Endothelial cell of umbilical vein (primary cell): ENCODE data around the gene MZT2B. TPM values are rescaled to one million over a fixed set of nuclear protein-coding genes. Genes with fewer than 3 reads are reported as not detected.
"Not testable (repeated sequence)": the region's sequence is repeated elsewhere in the genome, so short reads cannot be mapped to it uniquely, and the experiment has no call there.

ENCODE experiments used
- BruUV-seq: library from RNA; stranded (reverse); fragments of 400-500 nt; replicated peaks from 2 replicates; lab custom pipeline; 2021; lab: Mats Ljungman, UMichigan
- CTCF ChIA-PET: fragments of 300-600, 350-600 bp; sonication (Branson Sonifier 250); formaldehyde crosslinking; loops from one replicate; lab custom pipeline; 2021; ENCODE audit warnings: antibody characterized with exemption, inconsistent platforms; lab: Charles Lee
- POLR2A ChIA-PET: fragments of 300-600, 350-600 bp; sonication (Branson Sonifier 250); formaldehyde crosslinking; loops from one replicate; lab custom pipeline; 2021; ENCODE audit warnings: antibody characterized with exemption, inconsistent platforms; lab: Charles Lee
- DNase-seq: peaks from one replicate; pipeline ENCODE4 v3.0.0-alpha.2; 2011; ENCODE audit warnings: low read depth, low spot score
- FAIRE-seq: peaks from 2 replicates; lab custom pipeline; 2011; peaks lifted over from hg19 to GRCh38; lab: Jason Lieb, UNC
- H2AFZ ChIP-seq: 2 replicates; pipeline ENCODE4 v1.6.0; 2012; ENCODE audit warnings: low read depth, low read length, control low read depth, inconsistent platforms
- H3K27ac ChIP-seq: 2 replicates; pipeline ENCODE4 v1.5.1; 2011; ENCODE audit warnings: low read depth, mild to moderate bottlenecking, control low read depth, low read length, moderate library complexity; ENCODE audit not compliant: insufficient read depth
- H3K27me3 ChIP-seq, 2 experiments: 2 replicates each; pipeline versions ENCODE4 v1.6.0 to v1.6.1; 2011; ENCODE audit warnings: low read length in 2 of 2, mixed read lengths in 1 of 2; ENCODE audit not compliant: control insufficient read depth in 2 of 2, insufficient read depth in 2 of 2
- H3K36me3 ChIP-seq, 2 experiments: 2 replicates in 1 of 2; 3 replicates in 1 of 2; pipeline ENCODE4 v1.5.1; 2011; ENCODE audit warnings: low read length in 2 of 2, mild to moderate bottlenecking in 1 of 2, moderate library complexity in 1 of 2; ENCODE audit not compliant: control insufficient read depth in 2 of 2, insufficient read depth in 2 of 2; ENCODE audit errors: extremely low read depth in 1 of 2
- H3K4me1 ChIP-seq: 3 replicates; pipeline ENCODE4 v1.5.1; 2011; ENCODE audit warnings: mild to moderate bottlenecking, low read length; ENCODE audit not compliant: control insufficient read depth, insufficient read depth; ENCODE audit errors: extremely low read depth
- H3K4me2 ChIP-seq: 2 replicates; pipeline ENCODE4 v1.6.1; 2011; ENCODE audit warnings: low read length, control low read depth, mixed read lengths; ENCODE audit not compliant: insufficient read depth
- H3K4me3 ChIP-seq, 3 experiments: fragments of 200-600 bp in 1 of 3; sonication (generic), shearing (Covaris generic) in 1 of 3; replicated peaks in 1 of 3; 2 replicates each; pipeline ENCODE4 v1.5.1; 2011 to 2016; ENCODE audit warnings: control low read depth in 3 of 3, low read length in 3 of 3, mild to moderate bottlenecking in 2 of 3, inconsistent platforms in 1 of 3, low read depth in 1 of 3, moderate library complexity in 1 of 3; ENCODE audit not compliant: insufficient read depth in 1 of 3
- H3K79me2 ChIP-seq: 2 replicates; pipeline ENCODE4 v1.6.0; 2012; ENCODE audit warnings: low read length, inconsistent platforms; ENCODE audit not compliant: control insufficient read depth, insufficient read depth
- H3K9ac ChIP-seq: replicated peaks from 2 replicates; pipeline ENCODE3; 2011; ENCODE audit warnings: low read length, control low read depth; ENCODE audit not compliant: insufficient read depth; ENCODE audit errors: extremely low read depth
- H3K9me1 ChIP-seq: replicated peaks from 3 replicates; pipeline ENCODE4 v1.6.0; 2011; ENCODE audit warnings: mild to moderate bottlenecking, low read length; ENCODE audit not compliant: control insufficient read depth, insufficient read depth; ENCODE audit errors: extremely low read depth
- H3K9me3 ChIP-seq: replicated peaks from 2 replicates; pipeline ENCODE4 v1.5.1; 2012; ENCODE audit warnings: low read length, inconsistent platforms; ENCODE audit not compliant: control insufficient read depth, insufficient read depth
- H4K20me1 ChIP-seq: replicated peaks from 2 replicates; pipeline ENCODE3; 2011; ENCODE audit warnings: mild to moderate bottlenecking, low read length; ENCODE audit not compliant: control insufficient read depth, insufficient read depth; ENCODE audit errors: extremely low read depth
- CTCF ChIP-seq, 2 donors: IDR thresholded peaks; 1 replicate in 1 of 2; 2 replicates in 1 of 2; pipeline ENCODE4 v1.5.1; 2011; ENCODE audit warnings: low read length in 2 of 2, mild to moderate bottlenecking in 2 of 2, moderate library complexity in 2 of 2, control low read depth in 1 of 2, inconsistent platforms in 1 of 2, low read depth in 1 of 2; ENCODE audit not compliant: insufficient read depth in 1 of 2; ENCODE audit errors: extremely low read depth in 1 of 2
- EZH2 ChIP-seq: IDR thresholded peaks from 2 replicates; pipeline ENCODE4 v1.6.1; 2012; ENCODE audit warnings: borderline replicate concordance, low read depth, mild to moderate bottlenecking, moderate library complexity, low read length, inconsistent platforms; ENCODE audit not compliant: severe bottlenecking
- FOS ChIP-seq: IDR thresholded peaks from 2 replicates; pipeline ENCODE4 v1.6.1; 2011; ENCODE audit warnings: mild to moderate bottlenecking, low read length, moderate library complexity, borderline replicate concordance; ENCODE audit not compliant: insufficient read depth
- GATA2 ChIP-seq: IDR thresholded peaks from 2 replicates; pipeline ENCODE4 v1.7.0; 2011; ENCODE audit warnings: low read depth, mild to moderate bottlenecking, moderate library complexity, mixed read lengths, low read length; ENCODE audit not compliant: insufficient read length, insufficient read depth
- JUN ChIP-seq: IDR thresholded peaks from 2 replicates; pipeline ENCODE4 v1.6.1; 2011; ENCODE audit warnings: borderline replicate concordance, low read depth; ENCODE audit not compliant: insufficient read length, insufficient read depth
- MAX ChIP-seq: IDR thresholded peaks from 2 replicates; pipeline ENCODE4 v1.6.1; 2011; ENCODE audit not compliant: insufficient read depth, insufficient read length
- MYC ChIP-seq: IDR thresholded peaks from one replicate; pipeline ENCODE4 v1.6.1; 2011; ENCODE audit warnings: mild to moderate bottlenecking, low read depth, low read length
- POLR2A ChIP-seq: IDR thresholded peaks from 2 replicates; pipeline ENCODE4 v1.6.1; 2012; ENCODE audit warnings: low read depth, mild to moderate bottlenecking, control low read depth, low read length
- POLR2AphosphoS5 ChIP-seq: IDR thresholded peaks from 2 replicates; pipeline ENCODE4 v1.6.1; 2012; ENCODE audit warnings: low read depth, mild to moderate bottlenecking, control low read depth, low read length, moderate library complexity; ENCODE audit not compliant: insufficient read depth
- dilution Hi-C: fragments of 300-500 bp; cut with MboI; formaldehyde crosslinking; loops from one replicate; pipeline ENCODE4 v1.15.0; 2019; ENCODE audit warnings: low sequenced_read_pairs; ENCODE audit not compliant: extremely low pct_ligation_motif_present
- intact Hi-C: fragments of 100-400 bp; cut with micrococcal nuclease; formaldehyde crosslinking; loops from one replicate; pipeline ENCODE4 v1.10.0; 2022
- polyA plus RNA-seq, 4 experiments: library from polyadenylated mRNA; depleted of rRNA in 3 of 4; stranded (reverse) in 3 of 4; unstranded in 1 of 4; fragments of >200 nt; gene quantifications; 2 replicates each; pipeline versions ENCODE4 v1.2.1 to v1.2.3, GENCODE V29; 2011 to 2012; ENCODE audit warnings: missing spikeins in 1 of 4
- total RNA-seq: library from RNA; stranded (reverse); gene quantifications from 2 replicates; pipeline ENCODE4 v1.2.3, GENCODE V29; 2021

Gene MZT2B
- total and polyA plus RNA-seq, 2 donors (not counting 3 experiments of a cell fraction or from before 2014, with no cell fraction given): 182 to 337 TPM

- no peak overlapping the region for H3K9ac ChIP-seq
- H3K36me3 ChIP-seq: no peaks in the 10 kb centered on the region
- dilution Hi-C loops: no loop called here
- no peak overlapping the region for H3K4me2 ChIP-seq
- no peaks in the 10 kb centered on the region for H3K9me3 ChIP-seq
- H2AFZ ChIP-seq: no peak overlapping the region
- no peaks in the 10 kb centered on the region for H3K4me1 ChIP-seq
- POLR2A ChIA-PET: no interaction called here
- no peaks in the 10 kb centered on the region for H4K20me1 ChIP-seq
- CTCF ChIA-PET: no interaction called here
- TF ChIP-seq EZH2 (no peak), MAX (no peak), POLR2A (no peak), MYC (no peak), JUN (no peak), FOS (no peak), POLR2AphosphoS5 (no peak), CTCF (IDR thresholded peaks at IDR 0.05; ENCODE audit: extremely low read depth in 1 of 2, insufficient read depth in 1 of 2, low read depth in 1 of 2, low read length in 2 of 2) (no peak), GATA2 (no peak)
- DNase-seq (no peak), FAIRE-seq (no peak)
- no TSS peak for BruUV-seq
- H3K27ac ChIP-seq: no peak overlapping the region
- no peaks in the 10 kb centered on the region for H3K27me3 ChIP-seq
- H3K79me2 ChIP-seq: no peaks in the 10 kb centered on the region
- intact Hi-C loops: no loop called here
- no peak overlapping the region for H3K4me3 ChIP-seq
- H3K9me1 ChIP-seq: no peaks in the 10 kb centered on the region
Measured at GRCh38 chr2:130135692-130136541, 46.1 kb upstream of the MZT2B start.

GRCh38 chr2:130136546-130136945, 45.5 kb upstream of the MZT2B start:
- BruUV-seq, H3K4me1 ChIP-seq, H4K20me1 ChIP-seq, H3K79me2 ChIP-seq, H3K4me2 ChIP-seq, DNase-seq, H3K27me3 ChIP-seq, H3K4me3 ChIP-seq, H3K9ac ChIP-seq, FAIRE-seq, H3K36me3 ChIP-seq, H3K27ac ChIP-seq, POLR2A ChIA-PET, H3K9me1 ChIP-seq, H3K9me3 ChIP-seq, CTCF ChIA-PET, dilution Hi-C loops, intact Hi-C loops, H2AFZ ChIP-seq: not testable (repeated sequence)

GRCh38 chr2:130137118-130137517, 44.9 kb upstream of the MZT2B start:
- H3K9me1 ChIP-seq, H3K36me3 ChIP-seq, H4K20me1 ChIP-seq, FAIRE-seq, H3K27ac ChIP-seq, H3K27me3 ChIP-seq, H3K4me1 ChIP-seq, H3K4me2 ChIP-seq, H2AFZ ChIP-seq, H3K9me3 ChIP-seq, CTCF ChIA-PET, intact Hi-C loops, H3K79me2 ChIP-seq, H3K9ac ChIP-seq, POLR2A ChIA-PET, dilution Hi-C loops, BruUV-seq, H3K4me3 ChIP-seq, DNase-seq: not testable (repeated sequence)
